B cell (primary cell): ENCODE data around the gene GALR1. TPM values are rescaled to one million over a fixed set of nuclear protein-coding genes. Genes with fewer than 3 reads are reported as not detected.

Source experiments
- ATAC-seq: fragments of 200-7000 bp; cut with Tn5 transposase; one replicate; pipeline ENCODE4 v1.10.0; 2021; ENCODE audit warnings: low read depth, mild to moderate bottlenecking, moderate number of reproducible peaks, moderate library complexity
- CTCF ChIA-PET: fragments of 350-600 bp; sonication (Branson Sonifier 250); formaldehyde crosslinking; loops from one replicate; lab custom pipeline; 2021; ENCODE audit warnings: antibody characterized with exemption, inconsistent platforms; lab: Charles Lee
- POLR2A ChIA-PET: fragments of 350-600 bp; sonication (Branson Sonifier 250); formaldehyde crosslinking; loops from one replicate; lab custom pipeline; 2021; ENCODE audit warnings: antibody characterized with exemption; lab: Charles Lee
- DNase-seq: peaks from one replicate; pipeline ENCODE4 v3.0.0; 2013
- H2AFZ ChIP-seq: 2 replicates; pipeline ENCODE4 v1.6.1; 2012; ENCODE audit warnings: mild to moderate bottlenecking, low read depth, low read length; ENCODE audit not compliant: insufficient read depth, poor library complexity, severe bottlenecking
- H3K27ac ChIP-seq, 2 donors: 1 replicate in 1 of 2; 2 replicates in 1 of 2; pipeline ENCODE4 v1.5.1; 2012 to 2013; ENCODE audit warnings: low read length in 2 of 2, mild to moderate bottlenecking in 2 of 2, moderate library complexity in 1 of 2
- H3K27me3 ChIP-seq, 4 experiments: fragments of 200-600 bp in 1 of 4; sonication (generic) in 1 of 4; replicated peaks in 1 of 4; 1 replicate in 2 of 4; 2 replicates in 2 of 4; pipeline versions ENCODE4 v1.6.1 to v1.7.0; 2013 to 2016; ENCODE audit warnings: low read length in 3 of 4, mild to moderate bottlenecking in 2 of 4, mixed read lengths in 1 of 4, moderate library complexity in 1 of 4; ENCODE audit not compliant: insufficient read depth in 4 of 4, control insufficient read depth in 3 of 4; ENCODE audit errors: control extremely low read depth in 1 of 4
- H3K36me3 ChIP-seq, 2 experiments: replicated peaks in 1 of 2; 1 replicate in 1 of 2; 2 replicates in 1 of 2; pipeline versions ENCODE4 v1.6.1 to v1.7.1; 2013; ENCODE audit warnings: low read length in 1 of 2; ENCODE audit not compliant: insufficient read depth in 2 of 2, control insufficient read depth in 1 of 2; ENCODE audit errors: control extremely low read depth in 1 of 2, extremely low read depth in 1 of 2
- H3K4me1 ChIP-seq, 2 donors: fragments of 200-600 bp in 1 of 2; sonication (generic) in 1 of 2; 1 replicate in 1 of 2; 2 replicates in 1 of 2; pipeline versions ENCODE4 v1.5.1 to v1.6.1; 2013 to 2017; ENCODE audit warnings: low read length in 2 of 2; ENCODE audit not compliant: control insufficient read depth in 2 of 2, insufficient read depth in 2 of 2
- H3K4me2 ChIP-seq: replicated peaks from 2 replicates; pipeline ENCODE3; 2012; ENCODE audit warnings: mild to moderate bottlenecking, low read depth, low read length; ENCODE audit not compliant: poor library complexity, severe bottlenecking
- H3K4me3 ChIP-seq, 5 experiments: fragments of 200-600 bp in 1 of 5; sonication (generic) in 1 of 5; 1 replicate in 3 of 5; 2 replicates in 2 of 5; pipeline versions ENCODE4 v1.5.1 to v1.7.0; 2011 to 2016; ENCODE audit warnings: low read length in 4 of 5, mild to moderate bottlenecking in 4 of 5, low read depth in 2 of 5, control low read depth in 1 of 5, moderate library complexity in 1 of 5; ENCODE audit not compliant: insufficient read depth in 1 of 5; ENCODE audit errors: control extremely low read depth in 1 of 5, extremely low read depth in 1 of 5
- H3K79me2 ChIP-seq: fragments of 200-600 bp; sonication (generic); one replicate; pipeline ENCODE4 v1.6.0; 2016; ENCODE audit warnings: low read length; ENCODE audit not compliant: control insufficient read depth, insufficient read depth
- H3K9ac ChIP-seq: fragments of 200-600 bp; sonication (generic); 2 replicates; pipeline ENCODE4 v1.6.1; 2017; ENCODE audit warnings: mild to moderate bottlenecking, low read length, moderate library complexity
- H3K9me3 ChIP-seq, 3 donors: one replicate each; pipeline versions ENCODE4 v1.6.1 to v1.7.1; 2013; ENCODE audit warnings: low read length in 2 of 3; ENCODE audit not compliant: control insufficient read depth in 2 of 3, insufficient read depth in 1 of 3; ENCODE audit errors: control extremely low read depth in 1 of 3
- H4K20me1 ChIP-seq: 2 replicates; pipeline ENCODE4 v1.6.0; 2012; ENCODE audit warnings: mild to moderate bottlenecking, low read length; ENCODE audit not compliant: insufficient read depth, control insufficient read depth, poor library complexity, severe bottlenecking
- H3K27ac Mint-ChIP-seq: one replicate; pipeline ENCODE4 v1.8.0; 2021; ENCODE audit warnings: mixed read lengths
- H3K27me3 Mint-ChIP-seq: one replicate; pipeline ENCODE4 v1.8.0; 2021; ENCODE audit warnings: mixed read lengths
- H3K4me1 Mint-ChIP-seq: one replicate; pipeline ENCODE4 v1.8.0; 2021; ENCODE audit warnings: mixed read lengths
- H3K4me3 Mint-ChIP-seq: one replicate; pipeline ENCODE4 v1.8.0; 2021; ENCODE audit warnings: mixed read lengths
- H3K9me3 Mint-ChIP-seq: one replicate; pipeline ENCODE4 v1.8.0; 2022; ENCODE audit warnings: mixed read lengths; ENCODE audit not compliant: insufficient read depth
- EZH2 ChIP-seq: IDR thresholded peaks from 2 replicates; pipeline ENCODE4 v1.6.1; 2012; ENCODE audit warnings: borderline replicate concordance, low read depth, mild to moderate bottlenecking, moderate library complexity, low read length; ENCODE audit not compliant: insufficient read depth, poor library complexity, severe bottlenecking
- WGBS: methylation state at CpG from one replicate; pipeline ENCODE4 v1.1.5; 2013; ENCODE audit warnings: missing lambda C conversion rate; ENCODE audit not compliant: insufficient coverage; 5-methylcytosine and 5-hydroxymethylcytosine counted together
- intact Hi-C: fragments of 100-400 bp; cut with micrococcal nuclease; formaldehyde crosslinking; loops from one replicate; pipeline ENCODE4 v1.10.0; 2022
- polyA plus RNA-seq: library from polyadenylated mRNA; depleted of rRNA; stranded (reverse); fragments of >200 nt; gene quantifications from 2 replicates; pipeline ENCODE4 v1.2.3, GENCODE V29; 2012
- total RNA-seq, 2 donors: library from RNA; stranded (reverse); fragments of 120-200 nt in 1 of 2; gene quantifications; 1 replicate in 1 of 2; 2 replicates in 1 of 2; pipeline versions ENCODE4 v1.2.3 to v1.2.4, GENCODE V29; 2013 to 2022
- TF ChIP-seq, protein P1 (sequence below): fragments of 200-600 bp; IDR thresholded peaks from one replicate; pipeline ENCODE4 v1.8.0; 2022; ENCODE audit warnings: antibody characterized with exemption, mild to moderate bottlenecking

GALR1 gene
- total and polyA plus RNA-seq, 2 donors (not counting 1 experiment from before 2014, with no cell fraction given), result not detected

DNA sequence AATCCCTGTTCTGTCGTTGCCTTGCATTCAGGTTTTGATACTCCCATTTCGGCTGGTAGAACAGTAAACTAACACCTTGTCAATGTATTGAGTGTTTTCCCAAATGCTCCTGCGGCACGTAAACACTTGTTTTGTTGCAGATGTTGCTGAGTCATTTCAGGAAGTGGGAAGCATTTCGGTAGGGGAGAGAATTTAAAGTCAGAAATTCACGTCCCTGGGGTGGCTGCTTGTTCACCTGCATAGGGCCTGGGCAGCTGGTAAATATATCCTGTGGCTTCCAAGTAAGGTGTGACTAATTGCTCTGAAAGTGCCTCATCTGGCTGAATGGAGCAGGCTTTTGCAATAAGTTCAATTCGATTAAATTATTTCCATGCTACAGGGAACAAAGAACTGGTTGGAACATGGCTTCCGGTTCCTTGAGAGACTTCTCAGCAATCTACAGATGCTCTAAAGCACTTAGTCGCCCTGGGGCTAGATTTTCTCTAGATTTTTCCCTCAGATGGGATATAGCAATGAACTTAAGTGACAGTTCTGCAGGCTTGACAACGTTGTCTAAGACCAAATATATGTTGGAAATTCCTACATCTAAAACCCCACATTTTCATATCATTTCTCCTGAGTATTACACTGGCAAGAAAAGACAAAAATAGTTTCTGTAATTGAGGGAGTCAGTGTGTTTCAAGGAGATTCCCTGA, 5.2 kb downstream of the GALR1 start:
- no peak overlapping the region for H3K27ac ChIP-seq
- no peaks in the 10 kb centered on the region for H3K79me2 ChIP-seq
- no peak overlapping the region for H3K4me3 Mint-ChIP-seq
- peaks cover 2% of the 10 kb centered on the region for H3K9me3 Mint-ChIP-seq
- H3K36me3 ChIP-seq, result no peaks in the 10 kb centered on the region
- H3K4me3 ChIP-seq, result no peak overlapping the region
- H3K4me2 ChIP-seq, result no peak overlapping the region
- no peak for TF ChIP-seq EZH2
- TF ChIP-seq, protein P1, sequence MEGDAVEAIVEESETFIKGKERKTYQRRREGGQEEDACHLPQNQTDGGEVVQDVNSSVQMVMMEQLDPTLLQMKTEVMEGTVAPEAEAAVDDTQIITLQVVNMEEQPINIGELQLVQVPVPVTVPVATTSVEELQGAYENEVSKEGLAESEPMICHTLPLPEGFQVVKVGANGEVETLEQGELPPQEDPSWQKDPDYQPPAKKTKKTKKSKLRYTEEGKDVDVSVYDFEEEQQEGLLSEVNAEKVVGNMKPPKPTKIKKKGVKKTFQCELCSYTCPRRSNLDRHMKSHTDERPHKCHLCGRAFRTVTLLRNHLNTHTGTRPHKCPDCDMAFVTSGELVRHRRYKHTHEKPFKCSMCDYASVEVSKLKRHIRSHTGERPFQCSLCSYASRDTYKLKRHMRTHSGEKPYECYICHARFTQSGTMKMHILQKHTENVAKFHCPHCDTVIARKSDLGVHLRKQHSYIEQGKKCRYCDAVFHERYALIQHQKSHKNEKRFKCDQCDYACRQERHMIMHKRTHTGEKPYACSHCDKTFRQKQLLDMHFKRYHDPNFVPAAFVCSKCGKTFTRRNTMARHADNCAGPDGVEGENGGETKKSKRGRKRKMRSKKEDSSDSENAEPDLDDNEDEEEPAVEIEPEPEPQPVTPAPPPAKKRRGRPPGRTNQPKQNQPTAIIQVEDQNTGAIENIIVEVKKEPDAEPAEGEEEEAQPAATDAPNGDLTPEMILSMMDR, result no peak
- H3K27me3 Mint-ChIP-seq, result peaks cover 26% of the 10 kb centered on the region
- peaks cover 0 to 7% of the 10 kb centered on the region in 2 donors for H3K4me1 ChIP-seq
- H3K27me3 ChIP-seq, result peaks cover 0 to 26% (median 17%) of the 10 kb centered on the region in 4 experiments
- no peak overlapping the region for H3K9ac ChIP-seq
- intact Hi-C loops, result no loop called here
- H3K27ac Mint-ChIP-seq, result no peak overlapping the region
- DNase-seq (no peak), ATAC-seq (no peak)
- 52% methylated on average over 7 of the region's 10 CpGs for WGBS
- H3K4me1 Mint-ChIP-seq, result peaks cover 2% of the 10 kb centered on the region
- peaks cover 0 to 25% (median 0%) of the 10 kb centered on the region in 3 donors for H3K9me3 ChIP-seq
- ChIA-PET CTCF (no interaction called here), POLR2A (no interaction called here)
- H4K20me1 ChIP-seq, result no peaks in the 10 kb centered on the region
- no peak overlapping the region for H2AFZ ChIP-seq

DNA sequence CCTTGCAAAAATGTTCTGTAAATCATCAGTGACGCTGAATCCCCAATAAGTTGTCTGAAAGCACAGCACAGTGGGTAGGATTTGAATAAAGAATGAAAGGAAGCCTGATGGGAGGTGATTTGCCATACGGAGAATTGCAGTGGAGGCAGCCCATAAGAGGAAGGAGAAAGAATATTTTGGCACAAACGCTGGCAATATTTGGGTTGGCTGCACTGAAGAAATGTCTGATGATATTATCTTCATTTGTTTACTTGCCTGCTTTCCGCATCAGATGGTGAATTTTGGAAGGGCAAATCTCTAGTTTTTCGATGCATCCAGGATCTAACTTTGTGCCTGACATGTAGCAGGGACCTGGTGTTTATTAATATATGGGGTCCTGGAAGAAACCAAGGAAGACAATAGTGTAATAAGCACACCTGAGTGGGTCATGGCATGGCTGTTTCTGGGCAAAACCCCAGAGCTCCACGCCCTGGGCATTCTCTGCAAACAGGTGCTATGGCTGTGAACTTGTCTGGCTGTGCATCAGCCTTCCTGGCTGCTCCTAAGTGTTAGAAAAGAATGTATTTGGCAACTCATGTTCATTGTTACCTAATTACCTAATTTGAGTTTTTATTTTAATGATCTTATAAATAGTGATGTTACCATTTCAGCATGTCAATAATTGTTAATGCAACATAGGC, 5.9 kb downstream of the GALR1 start:
- ChIA-PET POLR2A (no interaction called here), CTCF (no interaction called here)
- H3K9ac ChIP-seq, result no peak overlapping the region
- peaks cover 0 to 19% (median 0%) of the 10 kb centered on the region in 3 donors for H3K9me3 ChIP-seq
- Mint-ChIP-seq H3K4me1 (peaks cover 2% of the 10 kb centered on the region), H3K4me3 (no peak overlapping the region), H3K27me3 (peaks cover 25% of the 10 kb centered on the region), H3K9me3 (peaks cover 2% of the 10 kb centered on the region), H3K27ac (no peak overlapping the region)
- no peaks in the 10 kb centered on the region for H4K20me1 ChIP-seq
- no peaks in the 10 kb centered on the region for H3K36me3 ChIP-seq
- no peak overlapping the region for H3K4me3 ChIP-seq
- no peak overlapping the region for H3K4me2 ChIP-seq
- H3K27me3 ChIP-seq, result peaks cover 0 to 21% (median 17%) of the 10 kb centered on the region in 4 experiments
- no peaks in the 10 kb centered on the region for H3K79me2 ChIP-seq
- no peak overlapping the region for H2AFZ ChIP-seq
- peaks cover 0 to 3% of the 10 kb centered on the region in 2 donors for H3K4me1 ChIP-seq
- no peak for TF ChIP-seq EZH2
- TF ChIP-seq, protein P1, result no peak
- DNase-seq (no peak), ATAC-seq (no peak)
- no peak overlapping the region for H3K27ac ChIP-seq
- WGBS, result 81% methylated on average over 5 of the region's 6 CpGs
- intact Hi-C loops, result no loop called here
